ENCODE results near the gene FCRL5.
"Not testable (repeated sequence)": the region's sequence is repeated elsewhere in the genome, so short reads cannot be mapped to it uniquely, and the experiment has no call there.

Gene FCRL5

GRCh38 chr1:157551694-157552693 is at the start of gene FCRL5:
TSS of gene FCRL5 (minus strand) at chr1:157552515. CDS start at chr1:157552362, 153 bp downstream.
- no peak for DNase-seq (ENCODE audit: low read depth)

- no peak for DNase-seq (ENCODE audit: low read depth)
Measured at GRCh38 chr1:157600236-157600635, 47.9 kb upstream of the FCRL5 start.

- no peak for DNase-seq (ENCODE audit: low read depth)
Measured at GRCh38 chr1:157597959-157598667, 45.8 kb upstream of the FCRL5 start, which contains the start of gene FCRL4. TSS of gene FCRL4 (minus strand) at chr1:157598085. CDS start at chr1:157597944, 141 bp downstream.

GRCh38 chr1:157596384-157596783 is 44.1 kb upstream of the FCRL5 start:
- no peak for DNase-seq (ENCODE audit: low read depth)

- DNase-seq (ENCODE audit: low read depth) = no peak
Measured at GRCh38 chr1:157595356-157595755, 43.0 kb upstream of the FCRL5 start.

- DNase-seq (ENCODE audit: low read depth) = no peak
Measured at GRCh38 chr1:157585984-157586383, 33.7 kb upstream of the FCRL5 start.

- DNase-seq (ENCODE audit: low read depth) = no peak
Measured at GRCh38 chr1:157584503-157584902, 32.2 kb upstream of the FCRL5 start.

DNA sequence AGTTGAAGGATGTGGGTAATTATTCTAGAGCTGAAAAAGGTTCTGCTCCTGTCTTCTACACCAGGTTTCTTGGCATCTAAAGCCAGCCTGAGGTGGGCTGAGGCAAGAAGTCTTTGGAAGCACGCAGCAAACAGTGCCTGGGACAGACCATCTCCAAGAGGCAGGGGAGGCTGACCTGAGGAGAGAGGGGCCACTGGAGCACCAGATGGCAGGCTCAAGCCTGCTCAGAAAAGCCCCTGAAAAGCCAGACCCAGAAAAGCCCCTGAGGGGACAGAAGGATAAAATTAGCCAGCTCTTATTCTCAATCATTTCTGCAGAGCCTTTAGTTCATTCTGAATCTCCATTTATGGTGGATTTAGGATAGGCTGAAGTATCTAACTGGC is 28.5 kb upstream of the FCRL5 start:
- no peak for DNase-seq (ENCODE audit: low read depth)

- no peak for DNase-seq (ENCODE audit: low read depth)
Measured at GRCh38 chr1:157580179-157580827, 28.0 kb upstream of the FCRL5 start.

- DNase-seq (ENCODE audit: low read depth) = no peak
Measured at GRCh38 chr1:157577420-157577819, 25.1 kb upstream of the FCRL5 start.

GRCh38 chr1:157575744-157576143 is 23.4 kb upstream of the FCRL5 start:
- no peak for DNase-seq (ENCODE audit: low read depth)

DNA sequence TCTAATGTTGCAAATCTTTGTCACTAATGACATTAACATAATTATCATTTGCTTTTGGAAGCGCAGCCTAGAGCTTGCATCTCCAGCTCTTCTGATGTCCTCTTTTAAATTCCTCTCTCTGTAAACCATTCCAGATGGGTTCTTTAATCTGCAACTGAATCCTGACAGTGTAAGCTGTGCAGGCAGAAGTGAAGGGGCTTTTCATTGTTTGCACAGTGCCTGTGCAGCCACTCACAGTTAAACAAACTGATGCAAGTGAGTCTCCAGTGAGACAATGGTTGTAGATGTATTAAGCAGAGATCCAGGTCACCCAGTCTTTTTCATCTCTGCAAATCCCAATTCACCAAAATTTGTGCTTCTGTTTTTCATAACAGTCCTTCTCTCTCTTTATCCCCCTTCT is 22.5 kb upstream of the FCRL5 start:
- DNase-seq (ENCODE audit: low read depth) = no peak

- no peak for DNase-seq (ENCODE audit: low read depth)
Measured at GRCh38 chr1:157566484-157567300, 14.4 kb upstream of the FCRL5 start.

GRCh38 chr1:157562515-157562914 is 10.2 kb upstream of the FCRL5 start:
- DNase-seq (ENCODE audit: low read depth) = no peak

DNA sequence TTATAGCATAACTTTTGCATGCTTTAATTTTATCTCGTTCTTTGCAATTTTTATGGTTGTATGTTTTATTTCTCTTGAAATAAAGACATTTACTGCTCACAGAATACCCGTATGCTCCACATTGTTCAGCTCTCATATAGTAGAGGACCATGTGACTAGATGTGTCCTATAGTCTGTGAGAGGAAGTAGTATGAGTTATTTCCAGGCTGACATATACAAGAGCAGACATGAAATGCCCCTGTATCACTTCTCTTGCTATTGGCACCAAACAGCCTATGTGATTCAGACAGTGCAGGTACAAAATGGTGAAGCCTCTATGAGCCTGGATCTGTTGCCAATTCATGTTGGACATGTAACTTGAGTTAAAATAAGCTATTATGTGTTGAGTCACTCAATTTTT is 5.8 kb upstream of the FCRL5 start:
- no peak for DNase-seq (ENCODE audit: low read depth)

GRCh38 chr1:157548081-157548480 is 4.2 kb downstream of the FCRL5 start:
- not testable (repeated sequence) for DNase-seq (ENCODE audit: low read depth)

GRCh38 chr1:157542676-157543075 is 9.6 kb downstream of the FCRL5 start:
- no peak for DNase-seq (ENCODE audit: low read depth)

GRCh38 chr1:157540852-157541251 is 11.5 kb downstream of the FCRL5 start:
- no peak for DNase-seq (ENCODE audit: low read depth)

DNA sequence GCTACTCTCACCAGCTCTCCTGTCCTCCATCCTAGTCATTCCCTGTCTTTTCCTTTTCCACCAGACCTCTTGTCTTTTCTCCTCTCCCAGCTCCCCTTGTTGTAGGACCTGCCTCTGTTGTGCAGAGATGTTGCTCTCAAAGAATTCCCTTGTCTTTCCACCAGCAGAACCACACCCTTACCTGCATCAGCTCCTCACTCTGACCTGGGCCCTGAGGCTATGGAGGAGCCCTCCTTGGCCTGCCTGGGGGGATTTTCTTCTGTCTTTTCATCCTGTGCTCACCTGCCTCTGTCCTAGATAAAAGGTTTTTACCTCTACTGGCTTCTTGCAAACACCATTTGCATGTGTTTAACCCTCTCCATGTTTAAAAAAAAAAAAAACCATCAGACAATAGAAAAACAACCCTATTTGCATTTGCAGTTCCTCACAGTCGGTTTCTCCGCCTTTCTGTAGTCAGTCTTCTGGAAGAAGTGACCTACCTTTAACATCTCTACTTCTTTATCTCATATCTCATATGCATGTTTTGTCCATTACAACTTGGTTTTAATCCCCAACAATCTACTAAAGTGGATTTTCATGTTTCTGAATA is 12.1 kb downstream of the FCRL5 start:
- DNase-seq (ENCODE audit: low read depth) = no peak

DNA sequence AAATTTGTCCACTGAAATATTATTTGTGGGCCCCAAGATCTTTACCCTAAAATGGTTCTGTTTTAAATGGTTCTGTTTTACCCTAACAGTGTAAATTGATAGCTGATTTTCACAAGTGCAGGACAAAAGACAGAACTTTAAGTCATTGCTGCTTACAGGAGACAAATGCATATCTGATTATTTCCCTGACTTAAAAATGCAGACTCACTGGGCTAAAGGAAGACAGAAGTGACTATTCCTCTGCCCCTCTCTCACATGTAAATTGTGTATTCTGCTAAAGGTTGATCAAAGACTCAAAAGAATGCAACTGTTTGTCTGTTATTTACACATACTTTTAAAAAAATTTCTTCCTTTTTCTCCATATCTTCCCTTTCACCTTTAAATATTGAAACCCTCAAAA is 12.7 kb downstream of the FCRL5 start:
- DNase-seq (ENCODE audit: low read depth) = no peak

- DNase-seq (ENCODE audit: low read depth) = no peak
Measured at GRCh38 chr1:157532569-157532968, 19.7 kb downstream of the FCRL5 start.

Measured in stimulated activated CD8-positive, alpha-beta memory T cell treated with anti-CD3 and anti-CD28 coated beads, Interleukin-4, amount 100 ng/mL, for 24 hours (primary cell).